Activated CD4-positive, alpha-beta T cell treated with anti-CD3 and anti-CD28 coated beads for 24 hours (primary cell): ENCODE measurements around the gene RBM28.
A peak's percentile ranks its signal among the peaks of the same experiment; 100 is the strongest.

Experiments used
- DNase-seq, 2 donors: peaks; one replicate each; pipeline ENCODE4 v3.0.0-alpha.2; 2020; ENCODE audit warnings: low read depth in 2 of 2

The RBM28 gene

GRCh38 chr7:128374041-128374440, 30.3 kb upstream of the RBM28 start:
- no peak for DNase-seq

GRCh38 chr7:128373606-128374005, 29.9 kb upstream of the RBM28 start:
- no peak for DNase-seq

GRCh38 chr7:128370491-128370890, 26.8 kb upstream of the RBM28 start:
- no peak for DNase-seq

GRCh38 chr7:128366986-128367385, 23.3 kb upstream of the RBM28 start:
- no peak for DNase-seq

- DNase-seq = no peak
These were observed 22.6 kb upstream of the RBM28 start for GRCh38 chr7:128366300-128366699.

GRCh38 chr7:128365432-128365831, 21.7 kb upstream of the RBM28 start:
- no peak for DNase-seq

- DNase-seq = no peak
These were observed 20.6 kb upstream of the RBM28 start for GRCh38 chr7:128364166-128364870.

- DNase-seq = no peak
These were observed 19.6 kb upstream of the RBM28 start for GRCh38 chr7:128363261-128363721.

GRCh38 chr7:128362670-128363069, 19.0 kb upstream of the RBM28 start:
- no peak for DNase-seq

- DNase-seq = peak in 1 of 2 donors; percentile 25
These were observed 18.0 kb upstream of the RBM28 start, which contains the start of gene PRRT4 for GRCh38 chr7:128361411-128362379. TSS of gene PRRT4 (minus strand) at chr7:128361690.

- DNase-seq = no peak
These were observed 16.6 kb upstream of the RBM28 start for GRCh38 chr7:128360359-128360678.

GRCh38 chr7:128359939-128360338, 16.2 kb upstream of the RBM28 start:
- no peak for DNase-seq

- DNase-seq = no peak
These were observed 15.6 kb upstream of the RBM28 start for GRCh38 chr7:128359336-128359735.

GRCh38 chr7:128358233-128358632, 14.5 kb upstream of the RBM28 start:
- DNase-seq = no peak

- DNase-seq = no peak
These were observed 13.5 kb upstream of the RBM28 start for GRCh38 chr7:128357217-128357613.

- DNase-seq = no peak
These were observed 13.0 kb upstream of the RBM28 start for GRCh38 chr7:128356546-128357216.

- DNase-seq = no peak
These were observed 9.9 kb upstream of the RBM28 start for GRCh38 chr7:128353610-128354009.

- DNase-seq = no peak
These were observed 9.5 kb upstream of the RBM28 start for GRCh38 chr7:128353189-128353588.

GRCh38 chr7:128352636-128353035, 8.9 kb upstream of the RBM28 start:
- no peak for DNase-seq

- no peak for DNase-seq
These were observed 8.4 kb upstream of the RBM28 start for GRCh38 chr7:128352153-128352537.

GRCh38 chr7:128351296-128352152, 7.8 kb upstream of the RBM28 start:
- DNase-seq = no peak
